HG03558 (cell line): Measurements from ENCODE around the gene BBLN.
"Not testable (repeated sequence)": the region's sequence is repeated elsewhere in the genome, so short reads cannot be mapped to it uniquely, and the experiment has no call there.

ENCODE experiments used
- ATAC-seq: cut with Tn5 transposase; IDR thresholded peaks from one replicate; pipeline ENCODE4 v1.9.1; 2021; ENCODE audit warnings: moderate number of reproducible peaks; ENCODE audit not compliant: unreplicated experiment; ENCODE audit errors: extremely low read depth

BBLN gene

GRCh38 chr9:128159784-128160602 lies at the start of gene BBLN:
BBLN (plus strand) TSS chr9:128160265; CDS start chr9:128160408, 143 bp downstream.
- ATAC-seq = no peak

- ATAC-seq = not testable (repeated sequence)
These were observed 48.3 kb upstream of the BBLN start for GRCh38 chr9:128111726-128112125.

GRCh38 chr9:128113526-128114325 lies 46.3 kb upstream of the BBLN start:
- no peak for ATAC-seq

- no peak for ATAC-seq
These were observed 45.5 kb upstream of the BBLN start for GRCh38 chr9:128114326-128115186.

- ATAC-seq = no peak
These were observed 44.6 kb upstream of the BBLN start for GRCh38 chr9:128115187-128116103.

GRCh38 chr9:128116104-128117083 lies 43.7 kb upstream of the BBLN start:
- no peak for ATAC-seq

GRCh38 chr9:128117613-128118471 lies 42.2 kb upstream of the BBLN start:
- ATAC-seq = no peak

GRCh38 chr9:128118472-128118857 lies 41.6 kb upstream of the BBLN start:
- no peak for ATAC-seq

GRCh38 chr9:128118971-128119665 lies 40.9 kb upstream of the BBLN start:
- no peak for ATAC-seq

- ATAC-seq = no peak
These were observed 39.9 kb upstream of the BBLN start for GRCh38 chr9:128120061-128120740.

- ATAC-seq = no peak
These were observed 39.2 kb upstream of the BBLN start for GRCh38 chr9:128120741-128121465.

GRCh38 chr9:128121466-128121810 lies 38.6 kb upstream of the BBLN start:
- no peak for ATAC-seq

- ATAC-seq = no peak
These were observed 37.9 kb upstream of the BBLN start for GRCh38 chr9:128121924-128122808.

GRCh38 chr9:128122809-128123175 lies 37.3 kb upstream of the BBLN start:
- no peak for ATAC-seq
